HFF-Myc (cell line): Measurements from ENCODE around the gene CDK8.

Experiments used
- DNase-seq: peaks from one replicate; pipeline ENCODE4 v3.0.0-alpha.2; 2011; ENCODE audit warnings: low read depth; ENCODE audit errors: extremely low read depth
- H3K4me3 ChIP-seq: replicated peaks from 2 replicates; pipeline ENCODE4 v1.5.1; 2011; ENCODE audit warnings: low read depth, mild to moderate bottlenecking, control low read depth, low read length
- CTCF ChIP-seq: IDR thresholded peaks from 2 replicates; pipeline ENCODE4 v1.5.1; 2012; ENCODE audit warnings: mild to moderate bottlenecking, low read depth, low read length, control low read depth; ENCODE audit errors: missing control alignments

The CDK8 gene

GRCh38 chr13:26377038-26377437 is 123.1 kb downstream of the CDK8 start:
- TF ChIP-seq CTCF = peak; percentile 54

GRCh38 chr13:26378116-26378515 is 124.2 kb downstream of the CDK8 start:
- H3K4me3 ChIP-seq = no peak overlapping the region
- no peak for DNase-seq
- TF ChIP-seq CTCF = no peak

More at GRCh38 chr13:26377038-26377437, 123.1 kb downstream of the CDK8 start:
- no peak for DNase-seq
- H3K4me3 ChIP-seq = no peak overlapping the region

- H3K4me3 ChIP-seq = no peak overlapping the region
- TF ChIP-seq CTCF = no peak
- DNase-seq = no peak
Observed at GRCh38 chr13:26379831-26380230, 125.9 kb downstream of the CDK8 start.

GRCh38 chr13:26380930-26381329 is 127.0 kb downstream of the CDK8 start:
- DNase-seq = no peak
- no peak for TF ChIP-seq CTCF
- H3K4me3 ChIP-seq = no peak overlapping the region

GRCh38 chr13:26382366-26382765 is 128.4 kb downstream of the CDK8 start:
- no peak overlapping the region for H3K4me3 ChIP-seq
- no peak for DNase-seq
- no peak for TF ChIP-seq CTCF

GRCh38 chr13:26382835-26383234 is 128.9 kb downstream of the CDK8 start:
- no peak for TF ChIP-seq CTCF
- H3K4me3 ChIP-seq = no peak overlapping the region
- no peak for DNase-seq

GRCh38 chr13:26384587-26384986 is 130.7 kb downstream of the CDK8 start:
- no peak for DNase-seq
- TF ChIP-seq CTCF = no peak
- H3K4me3 ChIP-seq = no peak overlapping the region
